Pancreas (tissue), 10 donors: Measurements from ENCODE around the gene VPS26B. TPM values are rescaled to one million over a fixed set of nuclear protein-coding genes. Genes with fewer than 3 reads are reported as not detected.

Experiments
- ATAC-seq, 4 donors: fragments of 200-7000 bp; cut with Tn5 transposase; one replicate each; pipeline versions ENCODE4 v1.8.0 to v1.9.1; 2020; ENCODE audit warnings: mild to moderate bottlenecking in 4 of 4, moderate library complexity in 4 of 4
- DNase-seq, 6 donors: peaks; one replicate each; pipeline ENCODE4 v3.0.0-alpha.2; 2020
- FAIRE-seq: peaks from 2 replicates; lab custom pipeline; 2012; peaks lifted over from hg19 to GRCh38; lab: Jason Lieb, UNC
- H3K27ac ChIP-seq, 4 donors: fragments of 200-600 bp; sonication (generic); 1 replicate in 3 of 4; 2 replicates in 1 of 4; pipeline versions ENCODE4 v1.5.0 to v1.8.0; 2020
- H3K27me3 ChIP-seq, 4 donors: fragments of 200-600 bp; one replicate each; pipeline ENCODE4 v1.8.0; 2021
- H3K36me3 ChIP-seq, 3 donors: fragments of 200-600 bp; sonication (generic) in 1 of 3; one replicate each; pipeline versions ENCODE4 v1.5.0 to v1.8.0; 2020 to 2021
- H3K4me1 ChIP-seq, 3 donors: fragments of 200-600 bp; one replicate each; pipeline ENCODE4 v1.8.0; 2021
- H3K4me3 ChIP-seq, 4 donors: fragments of 200-600 bp; sonication (generic) in 2 of 4; one replicate each; pipeline versions ENCODE4 v1.5.0 to v1.8.0; 2020 to 2021
- H3K9me3 ChIP-seq, 4 donors: fragments of 200-600 bp; one replicate each; pipeline ENCODE4 v1.8.0; 2021
- CTCF ChIP-seq, 4 donors: fragments of 200-600 bp; sonication (generic) in 3 of 4; IDR thresholded peaks; one replicate each; pipeline versions ENCODE4 v1.5.0 to v1.8.0; 2021; ENCODE audit warnings: antibody characterized with exemption in 4 of 4
- WGBS, 2 donors: extraction: QIAGEN DNeasy Blood & Tissue Kit; methylation state at CpG; one replicate each; pipeline ENCODE4 v1.1.7; 2013; 5-methylcytosine and 5-hydroxymethylcytosine counted together
- intact Hi-C, 3 donors: fragments of 100-400 bp; cut with DNase I; formaldehyde crosslinking; loops; one replicate each; pipeline versions ENCODE4 v1.11.1 to v1.14.2; 2022
- polyA plus RNA-seq, 2 donors: library from polyadenylated mRNA; stranded (reverse); fragments of 200-250 nt; gene quantifications; one replicate each; pipeline ENCODE4 v1.2.3, GENCODE V29; 2013
- total RNA-seq, 6 donors: library from RNA; stranded (reverse); fragmentation: NEBNext Ultra II Directional in 4 of 6; extraction: Animal tissue kit (Norgen Biotek cat#: 25700) in 4 of 6; gene quantifications; one replicate each; pipeline versions ENCODE4 v1.2.1 to v1.2.4, GENCODE V29; 2021 to 2023
- donor health status: healthy with polysubstance abuse.
- donor health status: DM: no; HTN: no; CAD: no; lungs with moderate emphysema.
- donor health status: DM: no; HTN: no; CAD: no.
- donor health status: control.
- donor health status: control.
- donor health status: Bipolar disorder and iron deficiency.
- donor health status: DM: yes; HTN: yes; CAD: no.
- donor health status: DM: no; HTN: no; CAD: no.
- donor health status: DM: no; HTN: no; CAD: no.
- donor health status: DM: yes; HTN: yes; CAD: no.

VPS26B gene
- total and polyA plus RNA-seq, 8 donors: 18.1 to 30.3 (median 26.5) TPM

- intact Hi-C loops: no loop called here
- Histone ChIP-seq H3K4me1 (no peaks in the 10 kb centered on the region), H3K27ac (no peak overlapping the region), H3K27me3 (no peaks in the 10 kb centered on the region), H3K36me3 (no peaks in the 10 kb centered on the region), H3K4me3 (no peak overlapping the region), H3K9me3 (no peaks in the 10 kb centered on the region)
- 56 to 71% methylated on average over 4 of the region's 4 CpGs for WGBS, 2 donors
- DNase-seq: no peak
- no peak for TF ChIP-seq CTCF (IDR thresholded peaks at IDR 0.05)
- no peak for ATAC-seq
- FAIRE-seq: no peak
Measured at GRCh38 chr11:134289167-134289566, 64.7 kb downstream of the VPS26B start.

- Histone ChIP-seq H3K36me3 (no peaks in the 10 kb centered on the region), H3K27ac (no peak overlapping the region), H3K9me3 (no peaks in the 10 kb centered on the region), H3K27me3 (no peaks in the 10 kb centered on the region), H3K4me1 (no peaks in the 10 kb centered on the region), H3K4me3 (no peak overlapping the region)
- no peak for TF ChIP-seq CTCF (IDR thresholded peaks at IDR 0.05)
- intact Hi-C loops: no loop called here
- peak in 1 of 6 donors; percentile 55 for DNase-seq
- FAIRE-seq: no peak
- WGBS, 2 donors: 35 to 42% methylated on average over 12 of the region's 12 CpGs
- no peak for ATAC-seq
Measured at GRCh38 chr11:134289789-134290188, 65.3 kb downstream of the VPS26B start.

GRCh38 chr11:134290646-134291045, 66.2 kb downstream of the VPS26B start:
- DNase-seq (no peak), FAIRE-seq (no peak), ATAC-seq (no peak)
- H3K4me3 ChIP-seq: no peak overlapping the region
- 72 to 84% methylated on average over 7 of the region's 7 CpGs for WGBS, 2 donors
- no peaks in the 10 kb centered on the region for H3K4me1 ChIP-seq
- intact Hi-C loops: no loop called here
- no peaks in the 10 kb centered on the region for H3K9me3 ChIP-seq
- no peaks in the 10 kb centered on the region for H3K27me3 ChIP-seq
- no peak overlapping the region for H3K27ac ChIP-seq
- H3K36me3 ChIP-seq: no peaks in the 10 kb centered on the region
- no peak for TF ChIP-seq CTCF (IDR thresholded peaks at IDR 0.05)

GRCh38 chr11:134291196-134291595, 66.7 kb downstream of the VPS26B start:
- 71 to 80% methylated on average over 6 of the region's 6 CpGs for WGBS, 2 donors
- no peaks in the 10 kb centered on the region for H3K9me3 ChIP-seq

More at GRCh38 chr11:134291196-134291595, 66.7 kb downstream of the VPS26B start:
- no peak for FAIRE-seq
- Histone ChIP-seq H3K27ac (no peak overlapping the region), H3K4me3 (no peak overlapping the region), H3K27me3 (no peaks in the 10 kb centered on the region), H3K4me1 (no peaks in the 10 kb centered on the region), H3K36me3 (no peaks in the 10 kb centered on the region)
- ATAC-seq: no peak
- TF ChIP-seq CTCF (IDR thresholded peaks at IDR 0.05): no peak
- intact Hi-C loops: no loop called here
- DNase-seq: no peak
